ENCODE data around the gene TMCO6. TPM values are rescaled to one million over a fixed set of nuclear protein-coding genes. Genes with fewer than 3 reads are reported as not detected.
"Not testable (repeated sequence)": the region's sequence is repeated elsewhere in the genome, so short reads cannot be mapped to it uniquely, and the experiment has no call there.

Gene TMCO6
- total RNA-seq, 1 donor from 2014 or later = 127 TPM

- DNase-seq (ENCODE audit: low read depth) = no peak
- no peak overlapping the region for H3K4me3 ChIP-seq (ENCODE audit: low read depth, low read length)
- TF ChIP-seq, protein P1, sequence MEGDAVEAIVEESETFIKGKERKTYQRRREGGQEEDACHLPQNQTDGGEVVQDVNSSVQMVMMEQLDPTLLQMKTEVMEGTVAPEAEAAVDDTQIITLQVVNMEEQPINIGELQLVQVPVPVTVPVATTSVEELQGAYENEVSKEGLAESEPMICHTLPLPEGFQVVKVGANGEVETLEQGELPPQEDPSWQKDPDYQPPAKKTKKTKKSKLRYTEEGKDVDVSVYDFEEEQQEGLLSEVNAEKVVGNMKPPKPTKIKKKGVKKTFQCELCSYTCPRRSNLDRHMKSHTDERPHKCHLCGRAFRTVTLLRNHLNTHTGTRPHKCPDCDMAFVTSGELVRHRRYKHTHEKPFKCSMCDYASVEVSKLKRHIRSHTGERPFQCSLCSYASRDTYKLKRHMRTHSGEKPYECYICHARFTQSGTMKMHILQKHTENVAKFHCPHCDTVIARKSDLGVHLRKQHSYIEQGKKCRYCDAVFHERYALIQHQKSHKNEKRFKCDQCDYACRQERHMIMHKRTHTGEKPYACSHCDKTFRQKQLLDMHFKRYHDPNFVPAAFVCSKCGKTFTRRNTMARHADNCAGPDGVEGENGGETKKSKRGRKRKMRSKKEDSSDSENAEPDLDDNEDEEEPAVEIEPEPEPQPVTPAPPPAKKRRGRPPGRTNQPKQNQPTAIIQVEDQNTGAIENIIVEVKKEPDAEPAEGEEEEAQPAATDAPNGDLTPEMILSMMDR (conservative IDR thresholded peaks at IDR 0.05; ENCODE audit: low read depth, low read length) = no peak
Measured at GRCh38 chr5:140635291-140636257, 3.7 kb upstream of the TMCO6 start.

GRCh38 chr5:140637371-140638100 is 1.7 kb upstream of the TMCO6 start:
- TF ChIP-seq, protein P1 (conservative IDR thresholded peaks at IDR 0.05; ENCODE audit: low read depth, low read length) = no peak
- no peak overlapping the region for H3K4me3 ChIP-seq (ENCODE audit: low read depth, low read length)
- no peak for DNase-seq (ENCODE audit: low read depth)

DNA sequence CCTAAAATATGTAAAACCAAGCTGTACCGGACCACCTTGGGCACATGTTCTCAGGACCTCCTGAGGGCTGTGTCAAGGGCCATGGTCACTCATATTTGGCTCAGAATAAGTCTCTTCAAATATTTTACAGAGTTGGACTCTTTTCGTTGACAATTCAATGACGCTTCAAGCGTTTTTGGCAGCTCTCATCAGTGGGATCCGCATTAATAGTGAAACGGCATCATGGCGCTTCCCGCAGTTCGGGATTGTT is 428 bp upstream of the TMCO6 start:
- H3K4me3 ChIP-seq (ENCODE audit: low read depth, low read length) = peak overlapping the region; percentile 87
- not testable (repeated sequence) for DNase-seq (ENCODE audit: low read depth)

GRCh38 chr5:140641716-140642115 is 2.5 kb downstream of the TMCO6 start:
- no peak overlapping the region for H3K4me3 ChIP-seq (ENCODE audit: low read depth, low read length)
- TF ChIP-seq, protein P1 (conservative IDR thresholded peaks at IDR 0.05; ENCODE audit: low read depth, low read length) = no peak
- no peak for DNase-seq (ENCODE audit: low read depth)

DNA sequence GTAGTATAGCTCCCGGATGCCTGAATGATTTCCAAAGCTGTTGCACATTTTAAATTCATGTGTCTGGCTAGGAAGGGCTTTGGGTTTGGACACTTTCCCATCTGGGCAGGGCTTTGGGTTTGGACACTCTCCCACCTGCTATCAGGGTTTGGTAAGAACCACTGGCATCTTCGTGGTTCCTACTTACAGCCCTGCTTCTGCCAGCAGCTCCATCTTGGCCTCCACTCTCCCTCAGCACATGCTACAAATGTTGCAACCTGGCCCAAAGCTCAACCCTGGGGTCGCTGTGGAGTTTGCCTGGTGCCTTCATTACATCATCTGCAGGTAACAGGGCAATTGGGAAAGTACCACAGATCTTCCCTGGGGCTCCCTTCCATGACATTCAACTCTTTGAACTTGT is 3.5 kb downstream of the TMCO6 start:
- no peak overlapping the region for H3K4me3 ChIP-seq (ENCODE audit: low read depth, low read length)

GRCh38 chr5:140647042-140647419 is 7.8 kb downstream of the TMCO6 start:
- no peak for DNase-seq (ENCODE audit: low read depth)
- H3K4me3 ChIP-seq (ENCODE audit: low read depth, low read length) = peak overlapping the region; percentile 95
- TF ChIP-seq, protein P1 (conservative IDR thresholded peaks at IDR 0.05; ENCODE audit: low read depth, low read length) = no peak

More for the DNA sequence above, 3.5 kb downstream of the TMCO6 start:
- no peak for DNase-seq (ENCODE audit: low read depth)
- TF ChIP-seq, protein P1 (conservative IDR thresholded peaks at IDR 0.05; ENCODE audit: low read depth, low read length) = no peak

DNA sequence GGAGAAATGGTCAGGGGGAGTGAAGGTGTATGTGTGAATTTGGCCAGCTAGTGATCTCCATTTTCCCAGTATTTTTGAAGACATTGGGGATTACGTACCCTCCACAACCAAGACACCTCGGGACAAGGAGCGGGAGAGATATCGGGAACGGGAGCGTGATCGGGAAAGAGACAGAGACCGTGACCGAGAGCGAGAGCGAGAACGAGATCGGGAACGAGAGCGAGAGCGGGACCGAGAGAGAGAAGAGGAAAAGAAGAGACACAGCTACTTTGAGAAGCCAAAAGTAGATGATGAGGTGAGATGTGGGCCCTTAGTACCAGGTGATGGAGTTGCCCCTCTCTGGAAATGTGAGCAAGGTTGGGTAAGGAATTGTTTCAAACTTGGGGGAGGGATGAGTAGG is 19.6 kb downstream of the TMCO6 start:
- TF ChIP-seq, protein P1 (conservative IDR thresholded peaks at IDR 0.05; ENCODE audit: low read depth, low read length) = no peak
- no peak for DNase-seq (ENCODE audit: low read depth)
- H3K4me3 ChIP-seq (ENCODE audit: low read depth, low read length) = no peak overlapping the region

DNA sequence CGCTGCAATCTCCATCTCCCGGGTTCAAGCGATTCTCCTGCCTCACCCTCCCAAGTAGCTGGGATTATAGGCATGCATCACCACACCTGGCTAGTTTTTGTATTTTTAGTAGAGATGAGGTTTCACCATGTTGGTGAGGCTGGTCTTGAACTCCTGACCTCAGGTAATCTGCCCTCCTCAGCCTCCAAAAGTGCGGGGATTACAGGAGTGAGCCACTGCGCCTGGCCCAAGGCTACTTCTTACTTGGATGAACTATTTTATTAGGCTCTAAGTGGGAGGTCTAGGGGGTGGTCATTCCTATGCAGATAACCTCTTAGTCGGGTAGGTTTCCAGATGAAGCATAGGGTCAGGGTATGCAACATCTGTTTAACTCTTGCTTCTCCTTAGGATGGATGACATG is 21.1 kb downstream of the TMCO6 start:
- H3K4me3 ChIP-seq (ENCODE audit: low read depth, low read length); DNase-seq (ENCODE audit: low read depth): not testable (repeated sequence)

Data from epithelial cell of proximal tubule (primary cell).